NCI-H1092 treated with DMSO at 0.1 percent for 48 hours (cell line): ENCODE data around the gene HOMER2.
"Not testable (repeated sequence)": the region's sequence is repeated elsewhere in the genome, so short reads cannot be mapped to it uniquely, and the experiment has no call there.

ENCODE experiments used
- DNase-seq: peaks from one replicate; lab custom pipeline; 2025; lab: John Stamatoyannopoulos, UW

Gene HOMER2

DNA sequence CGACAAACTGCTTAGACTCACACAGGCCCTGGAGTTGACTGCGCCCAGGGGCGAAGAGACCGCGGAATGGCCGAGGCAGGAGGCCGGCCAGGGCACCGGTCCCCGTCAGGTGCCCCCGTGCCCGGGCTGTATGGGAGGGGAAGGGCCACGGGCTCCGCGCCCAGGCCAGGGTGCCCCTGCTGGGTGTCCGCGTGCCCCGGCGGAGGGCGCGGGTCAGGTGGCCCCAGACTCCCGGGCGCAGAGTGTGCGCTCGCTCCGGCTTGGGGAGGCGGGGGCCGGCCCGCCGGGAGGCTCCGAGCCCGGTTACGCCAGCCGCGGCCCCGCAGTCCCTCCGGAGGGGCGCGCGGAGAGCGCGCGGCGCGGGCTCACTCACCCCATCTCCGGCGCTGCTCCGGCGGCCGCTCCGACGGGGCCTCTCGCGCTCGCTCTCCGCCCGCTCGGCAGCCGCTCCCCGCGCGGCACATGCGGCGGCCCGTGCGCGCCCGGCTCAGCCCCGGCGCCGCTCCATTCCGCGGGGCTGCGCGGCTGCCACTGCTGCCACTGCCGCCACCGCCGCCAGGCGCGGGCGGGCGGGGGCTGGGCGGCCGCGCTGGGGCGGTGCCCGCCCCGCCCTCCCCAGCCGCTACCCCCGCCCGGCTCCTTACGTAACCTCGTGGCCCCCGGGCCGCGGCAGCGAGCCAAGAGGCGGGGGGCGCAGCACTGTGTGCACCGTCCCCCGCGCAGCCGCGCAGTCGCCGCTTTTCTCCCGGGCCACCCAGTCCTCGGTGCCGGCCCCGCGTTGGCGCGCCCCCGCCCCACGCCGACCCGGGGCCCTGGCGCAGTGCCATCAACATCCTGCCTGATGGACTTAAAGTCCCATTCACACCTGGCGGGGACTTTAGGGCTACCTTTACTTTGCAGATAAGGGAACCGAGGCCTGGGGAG is at the start of gene HOMER2:
Gene HOMER2 (minus strand): TSS at position 563 of the 924 bp plus-strand sequence. CDS start 185 bp downstream, at position 378.
- peak; percentile 1 for DNase-seq

- DNase-seq = not testable (repeated sequence)
Measured at GRCh38 chr15:83000672-83001031, 48.1 kb upstream of the HOMER2 start.

DNA sequence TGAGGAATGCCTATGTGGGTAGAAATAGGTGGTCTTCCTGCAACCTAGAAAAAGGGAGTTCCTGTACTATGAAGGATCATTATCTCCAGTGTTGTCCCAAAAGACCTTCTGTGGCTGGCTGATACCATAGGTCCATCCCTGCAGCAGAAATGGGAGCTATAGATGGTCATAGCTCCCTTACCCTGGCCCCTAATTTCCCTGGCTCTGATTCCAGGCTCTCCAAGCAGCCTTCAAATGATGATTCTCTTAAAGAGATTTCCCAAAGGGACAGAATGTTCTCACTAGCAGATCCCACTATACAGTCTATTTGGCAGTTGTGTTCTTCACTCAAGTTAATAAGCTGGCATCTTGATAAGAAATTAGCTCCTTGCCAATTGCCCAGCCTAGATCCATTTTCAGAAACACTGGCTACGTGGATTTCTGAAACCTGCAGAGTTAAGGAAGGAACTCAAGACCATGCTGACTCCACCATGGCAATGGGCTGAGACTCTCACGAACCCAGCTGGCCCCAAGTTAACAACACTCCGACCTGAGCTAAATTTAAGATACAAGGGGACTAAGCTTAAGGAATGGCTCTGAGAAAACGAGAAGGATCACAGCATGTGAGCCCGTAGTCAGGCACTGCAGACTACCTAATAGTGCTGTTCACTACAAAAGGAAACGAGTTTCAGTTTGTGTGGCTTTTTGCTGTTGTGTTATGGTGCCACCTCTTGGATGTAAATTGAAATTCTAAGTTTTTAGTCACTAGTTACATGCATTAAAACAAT is 47.6 kb upstream of the HOMER2 start:
- peak; percentile 37 for DNase-seq

GRCh38 chr15:82999426-82999825 is 46.9 kb upstream of the HOMER2 start:
- DNase-seq = no peak

DNA sequence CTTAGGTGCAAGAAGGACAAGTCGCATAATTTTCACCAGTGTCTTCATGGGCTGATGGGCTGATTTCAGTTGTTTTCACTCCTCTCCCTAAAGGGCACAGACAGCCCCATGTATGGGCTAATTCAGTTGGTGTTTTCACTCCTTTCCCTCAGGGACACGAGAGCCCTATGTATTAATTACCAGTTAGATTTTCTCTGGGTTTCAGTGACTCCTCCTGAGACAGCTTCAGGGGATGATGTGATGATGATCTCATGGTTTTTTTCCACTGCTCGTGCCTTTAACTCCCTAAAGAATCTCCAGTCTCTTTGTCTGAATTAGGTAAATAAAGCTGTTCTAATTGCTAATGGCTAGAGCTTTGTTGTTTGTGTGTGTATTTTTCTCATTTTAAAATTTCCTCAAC is 43.4 kb upstream of the HOMER2 start:
- no peak for DNase-seq

- no peak for DNase-seq
Measured at GRCh38 chr15:82995076-82995475, 42.6 kb upstream of the HOMER2 start.

DNA sequence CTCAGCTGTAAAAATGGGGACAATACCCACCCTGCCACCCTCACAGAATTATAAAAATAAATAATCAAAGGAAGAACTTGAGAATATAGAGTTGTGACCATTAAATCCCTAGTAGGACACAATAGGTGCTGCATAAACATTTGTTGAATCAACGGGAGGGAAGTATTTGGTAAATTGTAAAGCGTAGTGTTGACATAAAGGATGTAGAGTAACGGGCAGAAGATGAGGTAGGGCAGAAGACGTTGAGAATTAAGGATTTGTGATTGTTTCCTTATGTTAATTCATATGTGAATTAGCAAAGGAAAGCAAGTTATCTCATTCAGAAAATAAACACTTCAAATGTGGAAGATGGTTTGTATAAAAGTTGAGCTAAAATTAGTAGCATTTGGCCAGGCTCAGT is 40.6 kb upstream of the HOMER2 start:
- DNase-seq = no peak

- no peak for DNase-seq
Measured at GRCh38 chr15:82992436-82992998, 40.0 kb upstream of the HOMER2 start.

DNA sequence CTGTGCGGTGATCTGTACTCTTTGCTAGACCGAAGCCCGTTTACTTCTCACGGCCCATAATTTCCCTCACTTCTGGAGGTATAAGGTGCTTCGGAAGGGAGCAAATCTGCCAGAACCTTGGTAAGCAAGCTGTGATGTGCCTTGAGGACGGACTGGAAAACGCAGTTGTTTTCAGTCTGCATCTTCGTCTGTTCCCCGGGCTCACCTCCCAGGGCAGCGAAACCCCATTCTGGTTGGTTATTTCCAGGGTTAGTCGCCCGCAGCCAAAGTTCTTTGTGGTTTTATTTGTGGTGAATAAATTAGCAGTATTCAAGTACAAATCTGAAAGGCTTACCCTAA is 33.9 kb upstream of the HOMER2 start:
- DNase-seq = peak; percentile 19

GRCh38 chr15:82985688-82986441 is 33.3 kb upstream of the HOMER2 start, which contains the start of gene RAMAC:
Gene RAMAC (plus strand): TSS chr15:82986210. CDS start chr15:82989019, 2,809 bp downstream.
- DNase-seq = peak; percentile 93

GRCh38 chr15:82980981-82981380 is 28.5 kb upstream of the HOMER2 start:
- no peak for DNase-seq

DNA sequence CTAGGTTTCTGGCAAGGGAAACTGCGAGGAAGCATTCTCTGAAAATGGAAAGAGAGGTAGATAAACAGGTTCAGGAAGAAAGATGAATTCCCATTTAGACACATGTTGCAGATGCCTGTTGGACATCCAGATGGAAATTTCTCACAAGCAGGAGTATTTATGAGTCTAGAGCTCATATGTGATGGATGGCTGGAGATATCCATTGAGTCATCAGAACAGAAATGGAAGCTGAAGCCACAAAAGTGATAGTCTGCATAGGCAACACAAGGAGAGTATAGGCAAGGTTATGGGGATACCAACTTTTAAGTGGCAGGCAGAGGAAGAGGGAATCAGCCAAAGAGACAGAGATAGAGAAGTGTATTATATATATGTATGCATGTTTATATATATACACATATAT is 27.2 kb upstream of the HOMER2 start:
- no peak for DNase-seq

DNA sequence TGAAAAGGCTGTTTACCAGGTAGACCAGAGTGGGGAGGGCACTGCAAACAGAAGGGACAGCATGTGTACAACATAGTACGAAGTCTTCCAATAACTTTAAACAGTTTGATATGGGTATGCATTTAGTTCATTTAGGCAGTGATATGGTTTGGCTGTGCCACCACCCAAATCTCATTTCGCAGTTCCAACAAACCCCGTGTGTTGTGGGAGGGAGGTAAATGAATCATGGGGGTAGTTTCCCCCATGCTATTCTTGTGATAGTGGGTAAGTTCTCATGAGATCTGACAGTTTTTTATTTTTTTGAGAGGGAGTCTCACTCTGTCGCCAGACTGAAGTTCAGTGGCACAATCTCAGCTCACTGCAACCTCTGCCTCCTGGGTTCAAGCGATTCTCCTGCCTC is 25.9 kb upstream of the HOMER2 start:
- no peak for DNase-seq

DNA sequence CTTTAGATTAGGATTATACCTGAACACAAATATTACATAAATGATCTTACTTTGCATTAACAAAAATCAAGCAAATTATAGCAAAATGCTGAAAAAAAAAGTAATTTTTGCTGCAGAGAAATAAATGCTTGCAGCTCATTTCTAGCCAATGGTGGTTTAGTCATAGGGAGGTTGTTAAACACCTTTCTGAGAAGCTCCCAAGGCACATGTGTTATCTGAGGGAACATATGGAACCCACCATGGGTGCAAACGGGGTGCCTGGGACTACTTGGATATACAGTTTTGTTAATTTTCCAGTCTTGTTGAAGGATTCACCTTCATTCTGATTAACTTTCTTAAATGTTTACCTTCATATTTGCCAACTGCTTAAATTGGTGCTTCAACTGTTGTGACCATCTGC is 24.6 kb upstream of the HOMER2 start:
- DNase-seq = no peak

- DNase-seq = no peak
Measured at GRCh38 chr15:82972990-82973389, 20.5 kb upstream of the HOMER2 start.

DNA sequence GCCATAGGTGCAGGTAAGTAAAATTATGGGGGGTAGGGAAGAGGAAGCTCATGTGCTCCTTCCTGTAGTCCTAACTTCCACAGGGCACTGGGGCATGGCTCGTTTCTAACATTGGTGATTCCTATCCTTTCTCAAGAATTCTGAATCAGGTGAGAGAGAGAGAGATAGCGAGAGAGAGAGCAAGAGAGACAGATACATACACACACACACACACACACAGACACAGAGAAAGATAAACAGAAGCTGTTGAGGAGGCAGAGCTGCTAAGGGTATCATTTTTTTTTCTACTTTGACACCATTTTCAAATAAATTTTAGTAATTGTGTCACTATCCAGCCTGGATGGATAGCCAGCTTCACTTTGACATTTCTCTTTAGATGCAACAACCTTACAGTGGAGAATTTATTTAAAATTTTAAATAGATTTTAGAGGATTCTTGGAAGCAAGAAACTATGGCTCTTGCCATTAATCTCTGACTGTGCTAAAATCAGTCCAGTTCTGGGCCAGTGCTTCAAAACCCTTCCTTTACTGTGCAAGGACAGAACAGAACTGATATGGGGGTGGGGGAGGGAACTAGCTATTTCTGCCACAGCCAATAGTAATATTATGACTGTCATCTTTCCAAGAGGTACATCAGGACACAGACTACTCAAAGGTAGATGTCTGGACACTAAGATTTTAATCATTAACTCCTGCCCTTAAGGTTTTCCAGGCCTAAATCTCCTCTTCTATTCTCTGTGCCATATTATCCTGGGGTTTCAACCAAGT is 18.9 kb upstream of the HOMER2 start:
- DNase-seq = no peak

DNA sequence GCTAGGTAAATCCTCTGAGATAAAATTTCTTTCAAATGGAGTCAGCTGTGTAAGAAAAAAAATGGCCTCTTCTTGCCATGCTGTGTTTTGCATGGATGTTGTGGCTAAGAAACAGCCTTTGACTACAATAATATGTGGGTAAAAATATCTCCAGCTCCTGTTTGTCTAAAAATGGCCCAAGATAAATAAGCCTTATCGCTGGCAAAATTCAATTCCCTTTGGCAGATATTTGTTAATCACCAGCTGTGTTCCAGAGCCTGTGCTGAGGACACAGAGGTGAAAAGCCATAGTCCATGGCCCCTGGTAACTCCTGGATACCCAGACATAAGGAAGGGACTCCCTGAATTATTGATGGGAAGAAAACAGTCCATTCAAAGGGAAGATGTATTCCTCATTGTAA is 18.2 kb upstream of the HOMER2 start:
- no peak for DNase-seq

DNA sequence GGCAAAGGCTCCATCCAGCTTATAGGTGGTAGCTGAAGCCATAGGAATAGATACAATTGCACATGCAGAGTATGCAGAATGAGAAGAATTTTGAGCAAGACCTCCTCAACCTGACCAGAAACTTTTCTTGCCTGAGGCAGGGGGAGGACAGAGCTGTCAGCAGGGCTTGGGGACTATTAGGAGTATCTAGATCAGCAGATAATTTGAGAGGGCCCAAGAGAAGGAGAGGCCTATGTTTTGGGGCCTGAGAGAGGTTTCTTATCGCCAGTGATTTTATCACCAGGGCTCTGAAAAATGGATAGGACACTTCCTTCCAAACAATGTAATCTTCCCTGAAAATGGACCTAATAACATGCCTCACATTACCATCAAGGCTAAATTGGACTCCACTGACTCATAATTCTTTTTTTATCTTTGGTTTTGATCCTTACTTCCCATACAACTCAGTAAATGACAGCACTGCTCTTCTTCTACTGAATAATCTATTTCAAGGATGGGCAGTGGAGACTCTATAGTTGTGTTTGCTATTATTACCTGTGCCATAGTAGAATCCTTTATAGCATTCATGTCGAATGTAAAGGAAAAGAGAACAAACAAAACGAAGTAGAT is 17.7 kb upstream of the HOMER2 start:
- no peak for DNase-seq

DNA sequence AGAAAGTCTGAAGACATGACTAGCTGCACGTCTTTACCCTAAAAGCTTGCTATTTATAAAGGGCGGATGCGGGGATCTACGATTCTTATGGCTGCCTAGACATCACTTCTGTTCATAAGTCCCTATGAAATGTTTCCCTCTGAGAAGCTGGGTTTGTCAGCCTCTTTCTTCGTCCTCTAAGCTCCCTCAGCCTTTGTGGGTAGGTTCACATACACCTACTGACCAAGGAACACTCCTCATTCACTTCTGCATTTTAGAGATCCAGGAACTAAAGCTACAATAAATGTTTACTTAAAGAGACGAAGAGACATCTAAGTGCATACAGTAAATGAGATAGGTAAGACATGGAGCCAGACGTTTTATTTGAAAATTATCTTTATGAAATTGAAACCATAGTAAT is 16.8 kb upstream of the HOMER2 start:
- no peak for DNase-seq

- no peak for DNase-seq
Measured at GRCh38 chr15:82968066-82968465, 15.5 kb upstream of the HOMER2 start.

DNA sequence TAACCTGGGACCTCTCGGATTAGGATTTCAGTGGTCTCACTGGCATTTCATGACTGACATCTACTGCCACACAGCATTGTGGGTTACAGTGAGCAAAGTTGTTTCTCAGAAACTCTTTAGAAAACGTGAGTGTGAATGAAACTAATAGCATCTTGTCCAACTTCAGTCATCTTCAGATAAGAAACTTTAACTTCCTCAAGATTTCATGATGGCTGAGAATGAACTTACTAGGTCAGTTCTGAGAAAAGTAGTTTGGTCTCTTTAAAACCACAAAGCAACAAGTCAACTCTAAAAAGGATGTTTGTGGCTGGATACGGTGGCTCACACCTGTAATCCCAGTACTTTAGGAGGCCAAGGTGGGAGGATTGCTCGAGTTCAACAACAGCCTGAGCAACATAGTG is 14.2 kb upstream of the HOMER2 start:
- DNase-seq = no peak
